ENCODE results near the gene DMKN. TPM values are rescaled to one million over a fixed set of nuclear protein-coding genes. Genes with fewer than 3 reads are reported as not detected.

The DMKN gene
- polyA plus RNA-seq, 1 experiment, result 1.3 TPM

DNA sequence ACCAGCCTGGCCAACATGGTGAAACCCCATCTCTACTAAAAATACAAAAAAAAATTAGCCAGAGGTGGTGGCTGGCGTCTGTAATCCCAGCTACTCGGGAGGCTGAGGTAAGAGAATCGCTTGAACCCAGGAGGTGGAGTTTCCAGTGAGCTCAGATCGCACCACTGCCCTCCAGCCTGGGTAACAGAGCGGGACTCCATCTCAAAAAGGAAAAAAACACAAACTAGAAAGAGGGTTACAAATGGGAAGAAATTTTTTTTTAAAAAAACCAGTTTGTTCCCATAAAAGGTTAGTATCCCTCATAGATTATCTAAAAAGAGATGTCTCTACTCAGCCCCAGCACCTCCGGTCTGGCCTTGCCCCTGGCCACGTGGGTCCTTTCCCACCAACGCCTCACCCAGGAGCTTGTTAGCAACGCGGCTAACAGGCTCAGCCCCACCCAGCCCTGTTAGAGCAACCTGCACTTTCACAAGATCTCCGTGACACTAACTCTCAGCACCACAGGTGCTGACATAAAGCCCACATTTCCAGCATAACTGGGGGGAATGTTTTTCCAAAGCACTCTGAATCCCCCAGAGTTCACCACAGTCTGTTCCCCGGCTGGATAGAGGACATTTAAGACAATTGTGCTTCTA is 4.3 kb downstream of the DMKN start:
- H3K27me3 ChIP-seq (ENCODE audit: control insufficient read depth, insufficient read depth, low read length), result peaks cover 48% of the 10 kb centered on the region

DNA sequence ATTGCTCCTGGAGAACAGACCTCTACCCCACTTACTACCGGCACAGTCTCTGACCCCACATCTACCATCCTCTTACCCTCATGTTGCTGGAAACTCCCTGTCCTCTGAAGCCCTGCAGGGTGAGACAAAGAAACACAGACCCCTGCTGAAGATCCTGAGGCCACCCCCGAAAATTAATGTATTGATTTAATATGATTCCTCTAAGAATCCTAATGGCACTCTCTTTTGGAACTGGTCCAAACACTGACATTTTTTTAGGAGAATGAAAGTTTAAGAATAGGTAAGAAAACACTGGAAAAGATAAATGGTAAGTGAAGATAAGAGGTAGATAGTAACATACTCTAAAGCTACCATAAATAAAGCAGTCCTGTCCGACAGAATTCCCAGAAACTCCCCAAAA is 5.3 kb downstream of the DMKN start:
- Histone ChIP-seq H3K27me3 (ENCODE audit: control insufficient read depth, insufficient read depth, low read length) (peaks cover 50% of the 10 kb centered on the region), H3K9me3 (ENCODE audit: control insufficient read depth, insufficient read depth, low read length) (peaks cover 3% of the 10 kb centered on the region; the same call in 1 of the 2 replicates), H3K27ac (ENCODE audit: low read depth, low read length) (no peak overlapping the region), H3K4me3 (ENCODE audit: low read depth, low read length) (no peak overlapping the region)
- CTCF ChIA-PET, result interaction anchor here (2.6 kb wide), 1 partner anchor 13 kb away, joined by 15 read pairs; no protein-coding TSS in a partner anchor
- TF ChIP-seq, protein P1, sequence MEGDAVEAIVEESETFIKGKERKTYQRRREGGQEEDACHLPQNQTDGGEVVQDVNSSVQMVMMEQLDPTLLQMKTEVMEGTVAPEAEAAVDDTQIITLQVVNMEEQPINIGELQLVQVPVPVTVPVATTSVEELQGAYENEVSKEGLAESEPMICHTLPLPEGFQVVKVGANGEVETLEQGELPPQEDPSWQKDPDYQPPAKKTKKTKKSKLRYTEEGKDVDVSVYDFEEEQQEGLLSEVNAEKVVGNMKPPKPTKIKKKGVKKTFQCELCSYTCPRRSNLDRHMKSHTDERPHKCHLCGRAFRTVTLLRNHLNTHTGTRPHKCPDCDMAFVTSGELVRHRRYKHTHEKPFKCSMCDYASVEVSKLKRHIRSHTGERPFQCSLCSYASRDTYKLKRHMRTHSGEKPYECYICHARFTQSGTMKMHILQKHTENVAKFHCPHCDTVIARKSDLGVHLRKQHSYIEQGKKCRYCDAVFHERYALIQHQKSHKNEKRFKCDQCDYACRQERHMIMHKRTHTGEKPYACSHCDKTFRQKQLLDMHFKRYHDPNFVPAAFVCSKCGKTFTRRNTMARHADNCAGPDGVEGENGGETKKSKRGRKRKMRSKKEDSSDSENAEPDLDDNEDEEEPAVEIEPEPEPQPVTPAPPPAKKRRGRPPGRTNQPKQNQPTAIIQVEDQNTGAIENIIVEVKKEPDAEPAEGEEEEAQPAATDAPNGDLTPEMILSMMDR (IDR thresholded peaks at IDR 0.05; ENCODE audit: low read depth, low read length), result no peak
- DNase-seq (ENCODE audit: low read depth, low spot score), result no peak
- POLR2A ChIA-PET, result no interaction called here

More for the DNA sequence above, 4.3 kb downstream of the DMKN start:
- ChIA-PET CTCF (interaction anchor here (0.9 to 2.6 kb wide), 7 partner anchors 7 to 156 kb away, joined by 3 to 15 read pairs (median 3); no protein-coding TSS in a partner anchor), POLR2A (no interaction called here)
- DNase-seq (ENCODE audit: low read depth, low spot score), result no peak
- H3K9me3 ChIP-seq (ENCODE audit: control insufficient read depth, insufficient read depth, low read length), result peaks cover 3% of the 10 kb centered on the region; the same call in 1 of the 2 replicates
- no peak overlapping the region for H3K27ac ChIP-seq (ENCODE audit: low read depth, low read length)
- H3K4me3 ChIP-seq (ENCODE audit: low read depth, low read length), result no peak overlapping the region
- TF ChIP-seq, protein P1 (IDR thresholded peaks at IDR 0.05; ENCODE audit: low read depth, low read length), result no peak

- Histone ChIP-seq H3K4me3 (ENCODE audit: low read depth, low read length) (no peak overlapping the region), H3K27ac (ENCODE audit: low read depth, low read length) (no peak overlapping the region), H3K9me3 (ENCODE audit: control insufficient read depth, insufficient read depth, low read length) (peaks cover 3% of the 10 kb centered on the region; the same call in 1 of the 2 replicates), H3K27me3 (ENCODE audit: control insufficient read depth, insufficient read depth, low read length) (peaks cover 51% of the 10 kb centered on the region)
- no peak for DNase-seq (ENCODE audit: low read depth, low spot score)
- ChIA-PET POLR2A (no interaction called here), CTCF (interaction anchor here (2.6 kb wide), 1 partner anchor 12 kb away, joined by 15 read pairs; no protein-coding TSS in a partner anchor)
- TF ChIP-seq, protein P1 (IDR thresholded peaks at IDR 0.05; ENCODE audit: low read depth, low read length), result no peak
These were observed 5.9 kb downstream of the DMKN start for GRCh38 chr19:35507561-35507960.

DNA sequence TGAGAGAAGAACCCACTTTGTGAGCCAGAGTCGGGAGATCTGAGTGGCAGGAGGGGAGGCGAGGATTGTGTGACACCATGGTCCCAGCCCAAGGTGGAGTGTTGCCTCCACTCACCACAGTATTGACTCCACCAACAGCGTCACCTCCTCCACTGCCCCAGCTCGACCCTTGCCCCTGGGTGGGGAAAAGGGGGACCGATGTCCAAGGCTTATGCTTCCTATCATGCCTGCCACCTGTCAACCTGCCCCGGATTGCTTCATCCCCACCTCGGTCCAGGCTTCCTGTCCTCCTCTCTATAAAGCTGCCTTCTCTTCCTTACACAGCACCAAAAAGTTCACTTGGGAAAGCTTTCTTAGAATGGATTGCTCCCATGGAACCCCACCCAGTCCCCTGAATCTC is 7.4 kb downstream of the DMKN start:
- ChIA-PET CTCF (interaction anchor here (1.4 kb wide), 1 partner anchor 11 kb away, joined by 4 read pairs; no protein-coding TSS in a partner anchor), POLR2A (no interaction called here)
- TF ChIP-seq, protein P1 (IDR thresholded peaks at IDR 0.05; ENCODE audit: low read depth, low read length), result no peak
- DNase-seq (ENCODE audit: low read depth, low spot score), result no peak
- H3K27ac ChIP-seq (ENCODE audit: low read depth, low read length), result no peak overlapping the region
- H3K27me3 ChIP-seq (ENCODE audit: control insufficient read depth, insufficient read depth, low read length), result peaks cover 51% of the 10 kb centered on the region
- H3K9me3 ChIP-seq (ENCODE audit: control insufficient read depth, insufficient read depth, low read length), result 0 out of 2 replicates have a peak, but pooled peaks cover 3% of the 10 kb centered on the region
- H3K4me3 ChIP-seq (ENCODE audit: low read depth, low read length), result no peak overlapping the region

DNA sequence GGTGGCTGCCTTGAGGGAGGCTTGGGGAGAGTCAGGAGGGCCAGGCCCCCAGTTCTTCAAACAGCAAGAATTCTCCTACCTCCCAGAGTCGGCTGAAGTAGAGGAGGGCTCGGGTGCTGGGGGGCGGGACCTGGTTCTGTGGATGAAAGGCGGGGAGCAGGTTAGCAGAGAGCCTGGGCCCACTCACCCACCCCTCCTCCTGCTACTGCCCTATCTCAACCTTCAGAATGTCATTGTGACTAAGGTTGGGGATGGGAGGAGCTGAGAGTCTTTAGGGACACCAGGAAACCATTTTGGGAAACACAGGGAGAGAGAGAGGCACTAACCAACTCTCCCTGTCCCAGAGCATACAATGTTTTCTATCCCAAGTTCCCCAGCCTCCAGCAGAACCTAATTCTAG is 10.7 kb downstream of the DMKN start:
- Histone ChIP-seq H3K9me3 (ENCODE audit: control insufficient read depth, insufficient read depth, low read length) (no peaks in the 10 kb centered on the region), H3K4me3 (ENCODE audit: low read depth, low read length) (no peak overlapping the region), H3K27me3 (ENCODE audit: control insufficient read depth, insufficient read depth, low read length) (peaks cover 26% of the 10 kb centered on the region), H3K27ac (ENCODE audit: low read depth, low read length) (no peak overlapping the region)
- DNase-seq (ENCODE audit: low read depth, low spot score), result no peak
- TF ChIP-seq, protein P1 (IDR thresholded peaks at IDR 0.05; ENCODE audit: low read depth, low read length), result no peak
- POLR2A ChIA-PET, result no interaction called here
- CTCF ChIA-PET, result no interaction called here
